K562 (cell line): ENCODE data around the gene BSCL2. TPM values are rescaled to one million over a fixed set of nuclear protein-coding genes. Genes with fewer than 3 reads are reported as not detected.

Experiments
- ATAC-seq: fragments of 200-7000 bp; cut with Tn5 transposase; 3 replicates; pipeline ENCODE4 v1.9.1; 2020; ENCODE audit warnings: moderate library complexity
- BruUV-seq: library from RNA; stranded (reverse); fragments of 400-500 nt; replicated peaks from 2 replicates; lab custom pipeline; 2021; lab: Mats Ljungman, UMichigan
- CTCF ChIA-PET: fragments of 300-600 bp; formaldehyde crosslinking; extraction: SDS; loops from one replicate; lab custom pipeline; 2021; ENCODE audit warnings: low intra/inter-chr PET ratio; lab: Yijun Ruan, JAX
- POLR2A ChIA-PET: fragments of 300-600, 350-650 bp; sonication (Branson Sonifier 250); formaldehyde crosslinking; extraction: SDS; loops from one replicate; lab custom pipeline; 2021; ENCODE audit warnings: antibody characterized with exemption, inconsistent platforms; lab: Yijun Ruan, JAX
- DNase-seq, 4 experiments: peaks; one replicate each; pipeline versions ENCODE4 v3.0.0 to v3.0.0-alpha.2; 2011 to 2018; ENCODE audit warnings: low spot score in 3 of 4, mixed read lengths in 3 of 4; ENCODE audit errors: extremely low read depth in 1 of 4
- FAIRE-seq: peaks from 2 replicates; lab custom pipeline; 2011; peaks lifted over from hg19 to GRCh38; lab: Jason Lieb, UNC
- H2AFZ ChIP-seq: 2 replicates; pipeline ENCODE4 v1.6.0; 2011; ENCODE audit warnings: low read depth, low read length, control low read depth, inconsistent platforms
- H3K27ac ChIP-seq: fragments of 200-600 bp; 3 replicates; pipeline ENCODE4 v1.8.0; 2011; ENCODE audit warnings: low read depth, mild to moderate bottlenecking, control low read depth, inconsistent platforms, low read length, moderate library complexity, mixed read lengths; ENCODE audit errors: extremely low read depth
- H3K27me3 ChIP-seq, 2 experiments: fragments of 300-600 bp in 1 of 2; 2 replicates in 1 of 2; 3 replicates in 1 of 2; pipeline versions ENCODE4 v1.6.0 to v1.8.0; 2011; ENCODE audit warnings: inconsistent platforms in 2 of 2, low read length in 2 of 2, mild to moderate bottlenecking in 1 of 2, mixed read lengths in 1 of 2, moderate library complexity in 1 of 2; ENCODE audit not compliant: control insufficient read depth in 2 of 2, insufficient read depth in 2 of 2
- H3K36me3 ChIP-seq: fragments of 300-600 bp; 3 replicates; pipeline ENCODE4 v1.8.0; 2011; ENCODE audit warnings: mild to moderate bottlenecking, low read length, inconsistent platforms; ENCODE audit not compliant: control insufficient read depth, insufficient read depth
- H3K4me1 ChIP-seq, 2 experiments: fragments of 200-600 bp in 1 of 2; replicated peaks in 1 of 2; 2 replicates in 1 of 2; 3 replicates in 1 of 2; pipeline versions ENCODE4 v1.5.1 to v1.8.0; 2011; ENCODE audit warnings: inconsistent platforms in 2 of 2, low read length in 2 of 2, mild to moderate bottlenecking in 1 of 2, mixed read lengths in 1 of 2, moderate library complexity in 1 of 2; ENCODE audit not compliant: control insufficient read depth in 2 of 2, insufficient read depth in 2 of 2
- H3K4me2 ChIP-seq: 2 replicates; pipeline ENCODE4 v1.6.1; 2011; ENCODE audit warnings: low read length, control low read depth, inconsistent platforms, mixed read lengths; ENCODE audit not compliant: insufficient read depth
- H3K4me3 ChIP-seq: fragments of 200-600 bp; sonication (generic), shearing (Covaris generic); 2 replicates; pipeline ENCODE4 v1.5.1; 2016; ENCODE audit warnings: control low read depth, inconsistent platforms
- H3K79me2 ChIP-seq: fragments of 200-600 bp; 3 replicates; pipeline ENCODE4 v1.8.0; 2011; ENCODE audit warnings: low read length, inconsistent platforms; ENCODE audit not compliant: control insufficient read depth, insufficient read depth
- H3K9ac ChIP-seq, 2 experiments: 2 replicates each; pipeline versions ENCODE4 v1.6.0 to v1.6.1; 2011; ENCODE audit warnings: low read depth in 2 of 2, low read length in 2 of 2, control low read depth in 1 of 2, inconsistent platforms in 1 of 2, mild to moderate bottlenecking in 1 of 2, mixed read lengths in 1 of 2; ENCODE audit not compliant: insufficient read depth in 1 of 2
- H3K9me1 ChIP-seq: one replicate; pipeline ENCODE4 v1.6.0; 2011; ENCODE audit warnings: inconsistent platforms, mild to moderate bottlenecking, low read length, moderate library complexity; ENCODE audit not compliant: control insufficient read depth, insufficient read depth
- H3K9me3 ChIP-seq: replicated peaks from 2 replicates; pipeline ENCODE4 v1.5.1; 2011; ENCODE audit warnings: low read depth, low read length, inconsistent platforms; ENCODE audit not compliant: control insufficient read depth, insufficient read depth
- H4K20me1 ChIP-seq: replicated peaks from 2 replicates; pipeline ENCODE4 v1.6.1; 2011; ENCODE audit warnings: low read length, inconsistent platforms, mixed read lengths; ENCODE audit not compliant: control insufficient read depth, insufficient read depth
- CBFA2T2 ChIP-seq: fragments of 450-650 bp; conservative IDR thresholded peaks from 2 replicates; pipeline ENCODE4 v1.6.1; 2017; ENCODE audit warnings: mild to moderate bottlenecking
- DACH1 ChIP-seq: fragments of 450-650 bp; IDR thresholded peaks from 2 replicates; pipeline ENCODE4 v1.6.1; 2018; ENCODE audit not compliant: partially characterized antibody
- ELF1 ChIP-seq: fragments of 200-800 bp; sonication (Bioruptor generic); IDR thresholded peaks from 2 replicates; pipeline ENCODE4 v1.6.1; 2016; ENCODE audit warnings: missing genetic modification characterization, missing compliant biosample characterization
- HNRNPK ChIP-seq: fragments of 200-400 bp; formaldehyde crosslinking; IDR thresholded peaks from one replicate; pipeline ENCODE4 v1.6.1; 2018; ENCODE audit warnings: mild to moderate bottlenecking, low read depth, low read length; ENCODE audit not compliant: poor library complexity, severe bottlenecking
- KAT7 ChIP-seq: sonication (generic); formaldehyde crosslinking; IDR thresholded peaks from 2 replicates; pipeline ENCODE4 v1.8.0; 2022; ENCODE audit warnings: missing genetic modification reagents, mild to moderate bottlenecking, borderline replicate concordance
- KDM5B ChIP-seq: fragments of 200-600 bp; sonication (generic); IDR thresholded peaks from 2 replicates; pipeline ENCODE4 v1.6.1; 2012; ENCODE audit warnings: low read depth, mild to moderate bottlenecking, moderate library complexity, low read length, control low read depth, inconsistent platforms; ENCODE audit not compliant: insufficient replicate concordance
- PTTG1 ChIP-seq: fragments of 450-650 bp; IDR thresholded peaks from 2 replicates; pipeline ENCODE4 v1.6.1; 2016; ENCODE audit warnings: low read depth, mild to moderate bottlenecking, missing genetic modification characterization, missing compliant biosample characterization
- SAP30 ChIP-seq: fragments of 200-600 bp; sonication (generic); IDR thresholded peaks from 2 replicates; pipeline ENCODE4 v1.6.1; 2012; ENCODE audit warnings: borderline replicate concordance, low read depth, mild to moderate bottlenecking, moderate library complexity, low read length, control low read depth, inconsistent platforms; ENCODE audit not compliant: insufficient read depth, poor library complexity, severe bottlenecking
- SMARCA4 ChIP-seq: fragments of 450-650 bp; IDR thresholded peaks from 2 replicates; pipeline ENCODE4 v1.6.1; 2016
- TCF7L2 ChIP-seq: fragments of 150-350 bp; IDR thresholded peaks from 2 replicates; pipeline ENCODE4 v1.6.1; 2016; ENCODE audit warnings: low read depth, mild to moderate bottlenecking, low read length, moderate library complexity
- YBX1 ChIP-seq: fragments of 450-650 bp; IDR thresholded peaks from 2 replicates; pipeline ENCODE4 v1.7.1; 2016; ENCODE audit warnings: mild to moderate bottlenecking
- YY1 ChIP-seq, 3 experiments: IDR thresholded peaks; 2 replicates each; pipeline ENCODE4 v1.6.1; 2011; ENCODE audit warnings: low read length in 2 of 3, mild to moderate bottlenecking in 2 of 3, moderate library complexity in 2 of 3, borderline replicate concordance in 1 of 3, control low read depth in 1 of 3, low read depth in 1 of 3; ENCODE audit not compliant: insufficient read depth in 3 of 3, insufficient replicate concordance in 2 of 3, control insufficient read depth in 1 of 3, insufficient read length in 1 of 3; ENCODE audit errors: extremely low read depth in 1 of 3
- ZKSCAN3 ChIP-seq: fragments of 250-450 bp; sonication (Bioruptor Pico); IDR thresholded peaks from 2 replicates; pipeline ENCODE4 v1.4.0; 2020
- ZNF253 ChIP-seq: fragments of 250-450 bp; sonication (Bioruptor Pico); conservative IDR thresholded peaks from 2 replicates; pipeline ENCODE4 v1.6.1; 2021; ENCODE audit warnings: mild to moderate bottlenecking
- ZNF561 ChIP-seq: fragments of 450-650 bp; formaldehyde crosslinking; conservative IDR thresholded peaks from 2 replicates; pipeline ENCODE4 v1.4.0; 2020; ENCODE audit warnings: mild to moderate bottlenecking, moderate library complexity
- WGBS: fragments of 100-300 bp; shearing (Covaris generic); methylation state at CpG from one replicate; pipeline ENCODE4 v1.1.6; 2016; ENCODE audit warnings: low coverage, mixed read lengths; ENCODE audit not compliant: insufficient coverage; ENCODE audit errors: missing lambda C conversion rate; 5-methylcytosine and 5-hydroxymethylcytosine counted together
- in situ Hi-C: fragments of 300-500 bp; cut with MboI; formaldehyde crosslinking; loops from 4 replicates; pipeline ENCODE4 v1.15.0; 2018; ENCODE audit warnings: inconsistent platforms, mixed read lengths
- intact Hi-C: fragments of 100-400 bp; cut with micrococcal nuclease; formaldehyde crosslinking; loops from 2 replicates; pipeline ENCODE4 v1.14.2; 2022
- polyA plus RNA-seq, 8 experiments: library from polyadenylated mRNA; depleted of rRNA in 4 of 8; stranded (reverse) in 5 of 8; unstranded in 3 of 8; fragments of >200 nt; fragmentation: Nextera tagmentation in 2 of 8; fragmentation: Illumina TruSeq in 1 of 8; extraction: Ambion mirVana in 2 of 8; extraction: Trizol in 1 of 8; gene quantifications; 2 replicates each; pipeline versions ENCODE4 v1.2.1 to v1.2.3, GENCODE V29; 2011 to 2014; ENCODE audit warnings: inconsistent platforms in 1 of 8, missing spikeins in 1 of 8
- total RNA-seq, 7 experiments: library from RNA; depleted of rRNA in 6 of 7; stranded (reverse); fragments of >200 nt in 6 of 7; fragmentation: Illumina TruSeq in 2 of 7; extraction: Trizol in 2 of 7; gene quantifications; 2 replicates each; pipeline versions ENCODE4 v1.2.1 to v1.2.3, GENCODE V29; 2011 to 2021; ENCODE audit warnings: low replicate concordance in 1 of 7
- TF ChIP-seq, protein P1 (sequence below): sonication (generic); formaldehyde crosslinking; IDR thresholded peaks from 2 replicates; pipeline ENCODE4 v1.8.0; 2022; ENCODE audit warnings: mild to moderate bottlenecking, missing genetic modification reagents
- TF ChIP-seq, protein P2 (sequence below): IDR thresholded peaks from 2 replicates; pipeline ENCODE4 v1.6.1; 2012; ENCODE audit warnings: low read depth, low read length, improper control_type of control experiment, borderline replicate concordance

The BSCL2 gene
- total and polyA plus RNA-seq, 9 of the 15 experiments (the other 6 are each of a cell fraction or from before 2014, with no cell fraction given): 18.9 to 51.7 (median 35.2) TPM

DNA sequence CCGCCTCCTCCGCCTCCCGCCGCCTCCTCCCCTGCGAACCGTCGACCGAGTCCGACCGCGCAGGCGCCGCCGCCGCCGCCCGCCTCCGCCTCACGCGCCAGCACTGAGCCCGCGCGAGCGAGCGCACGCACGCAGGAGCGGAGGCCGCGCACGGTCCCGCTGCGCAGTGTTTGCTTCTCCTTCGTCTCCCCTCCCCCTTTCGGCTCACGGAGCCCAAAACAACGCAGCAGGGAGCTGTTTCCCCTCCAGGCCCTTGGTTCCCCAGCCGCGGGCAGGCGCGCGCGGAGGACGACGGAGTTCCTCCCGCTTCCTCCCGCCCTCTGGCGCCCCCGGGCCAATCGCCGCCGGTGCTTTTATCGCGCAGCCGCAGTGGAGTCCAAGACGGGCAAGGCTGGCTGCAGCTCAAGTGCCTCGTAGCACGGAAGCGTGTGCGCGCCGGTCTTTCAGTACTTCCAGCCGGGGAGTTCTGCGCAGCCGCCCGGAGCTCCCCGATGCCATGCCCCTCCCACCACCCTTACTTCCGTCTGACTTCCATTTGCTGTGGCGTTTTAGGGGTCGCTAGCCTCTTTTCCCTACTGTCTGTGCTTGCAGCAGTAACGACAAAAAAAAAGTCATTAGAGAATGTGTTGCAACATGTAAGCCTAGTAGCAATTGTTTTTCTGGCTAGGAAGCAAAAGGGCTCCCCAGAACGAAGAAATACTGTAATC, 20.1 kb upstream of the BSCL2 start, which contains the start of gene HNRNPUL2 (continued):
- no peak for TF ChIP-seq SMARCA4
- peak in 2 of 3 experiments; percentile 50 to 54 for TF ChIP-seq YY1 (IDR thresholded peaks at IDR 0.05; ENCODE audit: borderline replicate concordance in 1 of 3, control insufficient read depth in 1 of 3, extremely low read depth in 1 of 3, insufficient read depth in 3 of 3, insufficient read length in 1 of 3, insufficient replicate concordance in 2 of 3, low read depth in 1 of 3, low read length in 2 of 3)
- TF ChIP-seq KDM5B: peak; percentile 92
- TF ChIP-seq ELF1 (tag): peak; percentile 66
- TF ChIP-seq, protein P1, sequence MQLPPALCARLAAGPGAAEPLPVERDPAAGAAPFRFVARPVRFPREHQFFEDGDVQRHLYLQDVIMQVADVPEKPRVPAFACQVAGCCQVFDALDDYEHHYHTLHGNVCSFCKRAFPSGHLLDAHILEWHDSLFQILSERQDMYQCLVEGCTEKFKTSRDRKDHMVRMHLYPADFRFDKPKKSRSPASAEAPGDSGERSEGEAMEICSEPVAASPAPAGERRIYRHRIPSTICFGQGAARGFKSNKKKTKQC: peak; percentile 83; the same call in 1 of the 2 replicates
- no peak for TF ChIP-seq TCF7L2
- TF ChIP-seq CBFA2T2: no peak
- TF ChIP-seq YBX1: no peak

DNA sequence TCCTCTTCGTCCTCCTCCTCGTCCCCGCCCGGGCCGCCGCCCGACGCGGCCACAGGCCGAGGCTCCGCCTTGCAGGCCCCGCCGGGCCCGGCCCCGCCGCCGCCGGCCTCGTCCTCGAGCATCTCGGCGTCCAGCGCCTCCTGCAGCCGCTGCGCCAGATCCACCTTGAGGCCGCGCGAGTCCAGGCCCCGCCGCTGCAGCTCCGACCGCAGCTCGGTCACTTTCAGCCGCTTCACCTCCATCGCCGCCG, 19.6 kb upstream of the BSCL2 start:
- H4K20me1 ChIP-seq: peaks cover 6% of the 10 kb centered on the region; the same call in 1 of the 2 replicates
- H3K9me1 ChIP-seq: no peaks in the 10 kb centered on the region
- peak overlapping the region; percentile 42; the same call in 1 of the 2 replicates for H2AFZ ChIP-seq
- in situ Hi-C loops: no loop called here
- intact Hi-C loops: loop anchor here (1.0 to 10.0 kb wide), 7 partner anchors 20 to 135 kb away; partner anchors contain the start of genes BSCL2, GNG3, POLR2G and TMEM179B
- H3K4me3 ChIP-seq: peak overlapping the region; percentile 90
- ChIA-PET POLR2A (interaction anchor here (0.5 to 4.5 kb wide), 23 partner anchors 9 to 180 kb away, joined by 3 to 31 read pairs (median 5); partner anchors contain the start of genes AHNAK, BSCL2, C11orf98 and CSKMT), CTCF (interaction anchor here (0.7 kb wide), 1 partner anchor 35 kb away, joined by 3 read pairs; the partner anchor contains the start of gene POLR2G)
- DNase-seq (peak in 1 of 4 experiments; percentile 73), ATAC-seq (peak; percentile 45; the same call in 2 of the 3 replicates), FAIRE-seq (no peak)
- H3K36me3 ChIP-seq: peaks cover 56% of the 10 kb centered on the region
- no peaks in the 10 kb centered on the region for H3K27me3 ChIP-seq
- H3K27ac ChIP-seq: peak overlapping the region; percentile 99
- no peaks in the 10 kb centered on the region for H3K9me3 ChIP-seq
- peaks cover 13 to 19% of the 10 kb centered on the region in 2 experiments; a peak in 4 of 5 replicates for H3K4me1 ChIP-seq
- H3K4me2 ChIP-seq: peak overlapping the region; percentile 100; the same call in 1 of the 2 replicates
- 0% methylated on average over 3 of the region's 37 CpGs for WGBS
- BruUV-seq: no TSS peak
- peak overlapping the region; percentile 98 to 100 for H3K9ac ChIP-seq
- peaks cover 80% of the 10 kb centered on the region for H3K79me2 ChIP-seq
- TF ChIP-seq ZKSCAN3 (CRISPR knock-in tag): no peak
- TF ChIP-seq ZNF253 (CRISPR knock-in tag): no peak
- TF ChIP-seq SAP30: peak; percentile 72
- no peak for TF ChIP-seq DACH1
- no peak for TF ChIP-seq ZNF561 (CRISPR knock-in tag)
- no peak for TF ChIP-seq PTTG1
- TF ChIP-seq, protein P2, sequence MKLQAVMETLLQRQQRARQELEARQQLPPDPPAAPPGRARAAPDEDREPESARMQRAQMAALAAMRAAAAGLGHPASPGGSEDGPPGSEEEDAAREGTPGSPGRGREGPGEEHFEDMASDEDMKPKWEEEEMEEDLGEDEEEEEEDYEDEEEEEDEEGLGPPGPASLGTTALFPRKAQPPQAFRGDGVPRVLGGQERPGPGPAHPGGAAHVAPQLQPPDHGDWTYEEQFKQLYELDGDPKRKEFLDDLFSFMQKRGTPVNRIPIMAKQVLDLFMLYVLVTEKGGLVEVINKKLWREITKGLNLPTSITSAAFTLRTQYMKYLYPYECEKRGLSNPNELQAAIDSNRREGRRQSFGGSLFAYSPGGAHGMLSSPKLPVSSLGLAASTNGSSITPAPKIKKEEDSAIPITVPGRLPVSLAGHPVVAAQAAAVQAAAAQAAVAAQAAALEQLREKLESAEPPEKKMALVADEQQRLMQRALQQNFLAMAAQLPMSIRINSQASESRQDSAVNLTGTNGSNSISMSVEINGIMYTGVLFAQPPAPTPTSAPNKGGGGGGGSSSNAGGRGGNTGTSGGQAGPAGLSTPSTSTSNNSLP: no peak
- TF ChIP-seq KAT7 (CRISPR knock-in tag): no peak
- no peak for TF ChIP-seq HNRNPK
